HL-60 (cell line): ENCODE measurements around the gene PSMC4.
A peak's percentile ranks its signal among the peaks of the same experiment; 100 is the strongest.

Experiments used
- DNase-seq, 2 experiments: peaks; one replicate each; pipeline ENCODE4 v3.0.0-alpha.2; 2010 to 2020; ENCODE audit warnings: low read depth in 1 of 2, low spot score in 1 of 2
- H3K27ac ChIP-seq: fragments of 250-450 bp; sonication (Bioruptor Pico); replicated peaks from 2 replicates; pipeline ENCODE4 v1.5.1; 2020; ENCODE audit warnings: mild to moderate bottlenecking, moderate library complexity
- H3K27me3 ChIP-seq: fragments of 250-450 bp; sonication (Bioruptor Pico); 2 replicates; pipeline ENCODE4 v1.5.1; 2021; ENCODE audit warnings: mild to moderate bottlenecking, moderate library complexity; ENCODE audit not compliant: insufficient read depth, poor library complexity, severe bottlenecking
- H3K4me3 ChIP-seq: replicated peaks from 2 replicates; pipeline ENCODE4 v1.5.1; 2011; ENCODE audit warnings: mild to moderate bottlenecking, control low read depth, low read length; ENCODE audit not compliant: insufficient read depth
- GABPA ChIP-seq: IDR thresholded peaks from 2 replicates; pipeline ENCODE4 v1.6.1; 2012; ENCODE audit warnings: low read depth
- POLR2AphosphoS5 ChIP-seq: IDR thresholded peaks from 2 replicates; pipeline ENCODE4 v1.6.1; 2012; ENCODE audit warnings: low read depth
- SPI1 ChIP-seq: IDR thresholded peaks from 2 replicates; pipeline ENCODE4 v1.6.1; 2012; ENCODE audit warnings: low read depth, mild to moderate bottlenecking, borderline replicate concordance
- TF ChIP-seq, protein P1 (sequence below): IDR thresholded peaks from one replicate; pipeline ENCODE4 v1.5.1; 2011; ENCODE audit warnings: low read length, control low read depth, inconsistent platforms; ENCODE audit not compliant: insufficient read depth
- TF ChIP-seq, protein P2 (sequence below): IDR thresholded peaks from 2 replicates; pipeline ENCODE4 v1.6.1; 2012; ENCODE audit warnings: low read depth; ENCODE audit not compliant: insufficient replicate concordance

Gene PSMC4

DNA sequence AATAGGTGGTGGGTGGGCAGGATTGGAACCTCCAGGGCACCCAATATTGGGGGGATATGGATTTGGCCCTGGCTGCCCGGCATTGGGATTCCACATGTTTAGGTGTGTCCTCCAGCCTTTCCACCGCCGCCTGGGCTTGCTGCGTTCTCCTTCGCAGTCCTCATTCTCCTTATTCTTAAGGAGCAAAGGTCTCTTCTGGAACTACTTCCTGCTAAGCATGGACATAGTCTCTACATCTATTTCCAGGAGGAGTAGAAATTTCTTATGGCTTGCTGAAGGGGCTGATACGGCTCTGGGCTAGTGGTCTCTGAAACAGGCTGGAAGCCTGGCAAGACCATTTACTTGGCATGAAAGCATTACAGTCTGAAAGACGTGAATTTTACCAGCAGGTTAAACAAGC lies 27.4 kb upstream of the PSMC4 start:
- Histone ChIP-seq H3K4me3 (no peak overlapping the region), H3K27me3 (peaks cover 14% of the 10 kb centered on the region), H3K27ac (no peak overlapping the region)
- no peak for DNase-seq
- TF ChIP-seq, protein P1, sequence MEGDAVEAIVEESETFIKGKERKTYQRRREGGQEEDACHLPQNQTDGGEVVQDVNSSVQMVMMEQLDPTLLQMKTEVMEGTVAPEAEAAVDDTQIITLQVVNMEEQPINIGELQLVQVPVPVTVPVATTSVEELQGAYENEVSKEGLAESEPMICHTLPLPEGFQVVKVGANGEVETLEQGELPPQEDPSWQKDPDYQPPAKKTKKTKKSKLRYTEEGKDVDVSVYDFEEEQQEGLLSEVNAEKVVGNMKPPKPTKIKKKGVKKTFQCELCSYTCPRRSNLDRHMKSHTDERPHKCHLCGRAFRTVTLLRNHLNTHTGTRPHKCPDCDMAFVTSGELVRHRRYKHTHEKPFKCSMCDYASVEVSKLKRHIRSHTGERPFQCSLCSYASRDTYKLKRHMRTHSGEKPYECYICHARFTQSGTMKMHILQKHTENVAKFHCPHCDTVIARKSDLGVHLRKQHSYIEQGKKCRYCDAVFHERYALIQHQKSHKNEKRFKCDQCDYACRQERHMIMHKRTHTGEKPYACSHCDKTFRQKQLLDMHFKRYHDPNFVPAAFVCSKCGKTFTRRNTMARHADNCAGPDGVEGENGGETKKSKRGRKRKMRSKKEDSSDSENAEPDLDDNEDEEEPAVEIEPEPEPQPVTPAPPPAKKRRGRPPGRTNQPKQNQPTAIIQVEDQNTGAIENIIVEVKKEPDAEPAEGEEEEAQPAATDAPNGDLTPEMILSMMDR = no peak
- TF ChIP-seq POLR2AphosphoS5 (no peak), GABPA (no peak), SPI1 (no peak)
- TF ChIP-seq, protein P2, sequence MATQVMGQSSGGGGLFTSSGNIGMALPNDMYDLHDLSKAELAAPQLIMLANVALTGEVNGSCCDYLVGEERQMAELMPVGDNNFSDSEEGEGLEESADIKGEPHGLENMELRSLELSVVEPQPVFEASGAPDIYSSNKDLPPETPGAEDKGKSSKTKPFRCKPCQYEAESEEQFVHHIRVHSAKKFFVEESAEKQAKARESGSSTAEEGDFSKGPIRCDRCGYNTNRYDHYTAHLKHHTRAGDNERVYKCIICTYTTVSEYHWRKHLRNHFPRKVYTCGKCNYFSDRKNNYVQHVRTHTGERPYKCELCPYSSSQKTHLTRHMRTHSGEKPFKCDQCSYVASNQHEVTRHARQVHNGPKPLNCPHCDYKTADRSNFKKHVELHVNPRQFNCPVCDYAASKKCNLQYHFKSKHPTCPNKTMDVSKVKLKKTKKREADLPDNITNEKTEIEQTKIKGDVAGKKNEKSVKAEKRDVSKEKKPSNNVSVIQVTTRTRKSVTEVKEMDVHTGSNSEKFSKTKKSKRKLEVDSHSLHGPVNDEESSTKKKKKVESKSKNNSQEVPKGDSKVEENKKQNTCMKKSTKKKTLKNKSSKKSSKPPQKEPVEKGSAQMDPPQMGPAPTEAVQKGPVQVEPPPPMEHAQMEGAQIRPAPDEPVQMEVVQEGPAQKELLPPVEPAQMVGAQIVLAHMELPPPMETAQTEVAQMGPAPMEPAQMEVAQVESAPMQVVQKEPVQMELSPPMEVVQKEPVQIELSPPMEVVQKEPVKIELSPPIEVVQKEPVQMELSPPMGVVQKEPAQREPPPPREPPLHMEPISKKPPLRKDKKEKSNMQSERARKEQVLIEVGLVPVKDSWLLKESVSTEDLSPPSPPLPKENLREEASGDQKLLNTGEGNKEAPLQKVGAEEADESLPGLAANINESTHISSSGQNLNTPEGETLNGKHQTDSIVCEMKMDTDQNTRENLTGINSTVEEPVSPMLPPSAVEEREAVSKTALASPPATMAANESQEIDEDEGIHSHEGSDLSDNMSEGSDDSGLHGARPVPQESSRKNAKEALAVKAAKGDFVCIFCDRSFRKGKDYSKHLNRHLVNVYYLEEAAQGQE = no peak

DNA sequence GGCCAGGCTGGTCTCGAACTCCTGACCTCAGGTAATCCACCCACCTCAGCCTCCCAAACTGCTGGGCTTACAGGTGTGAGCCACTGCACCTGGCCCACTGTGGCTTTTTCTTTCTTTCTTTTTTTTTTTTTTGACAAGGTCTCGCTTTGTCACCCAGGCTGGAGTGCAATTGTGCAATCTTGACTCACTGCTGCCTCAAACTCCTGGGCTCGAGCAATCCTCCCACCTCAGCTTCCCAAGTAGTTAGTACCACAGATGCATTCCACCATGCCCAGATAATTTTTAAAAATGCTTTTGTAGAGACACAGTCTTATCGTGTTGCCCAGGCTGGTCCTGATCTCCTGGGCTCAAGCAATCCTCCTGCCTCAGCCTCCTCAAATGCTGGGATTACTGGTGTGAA lies 24.4 kb upstream of the PSMC4 start:
- H3K27ac ChIP-seq = no peak overlapping the region
- H3K4me3 ChIP-seq = no peak overlapping the region
- TF ChIP-seq, protein P2 = no peak
- no peak for TF ChIP-seq SPI1
- no peak for TF ChIP-seq POLR2AphosphoS5
- TF ChIP-seq, protein P1 = no peak
- TF ChIP-seq GABPA = no peak
- peak; percentile 35 to 38 for DNase-seq
- no peaks in the 10 kb centered on the region for H3K27me3 ChIP-seq

DNA sequence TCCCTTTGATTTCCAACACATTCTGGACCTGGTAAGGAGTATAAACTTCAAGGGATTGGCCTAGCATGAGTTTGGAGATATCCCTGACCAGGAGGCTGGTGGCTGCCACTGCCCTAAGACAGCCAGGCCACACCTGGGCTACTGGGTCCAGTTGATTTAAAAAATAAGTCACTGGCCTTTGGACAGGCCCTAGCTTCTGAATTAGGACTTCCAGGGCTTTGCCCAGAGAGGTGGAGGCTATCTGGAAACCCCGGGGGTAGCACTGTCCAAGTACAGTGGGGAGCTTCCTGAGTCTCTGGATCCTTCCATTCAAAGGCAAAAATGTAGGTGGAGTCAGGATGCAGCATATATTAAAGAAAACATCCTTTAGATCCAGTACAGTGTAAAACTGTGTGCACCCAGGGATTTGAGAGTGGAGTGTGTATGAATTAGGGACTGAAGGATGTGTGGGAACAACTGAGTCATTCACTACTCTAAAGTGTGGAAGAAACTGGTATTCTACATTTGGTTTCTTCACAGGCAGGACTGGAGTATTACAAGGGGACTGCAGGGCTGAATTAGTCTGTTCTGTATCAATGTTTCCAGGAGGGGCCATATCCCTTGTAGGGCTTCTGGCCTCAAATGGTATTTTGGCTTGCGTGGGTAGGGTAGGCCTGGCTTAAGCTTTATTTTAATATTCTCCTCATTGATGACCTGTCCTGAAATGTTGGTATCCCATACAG lies 21.8 kb upstream of the PSMC4 start:
- Histone ChIP-seq H3K27me3 (no peaks in the 10 kb centered on the region), H3K4me3 (no peak overlapping the region), H3K27ac (no peak overlapping the region)
- no peak for DNase-seq
- TF ChIP-seq, protein P2 = no peak
- TF ChIP-seq, protein P1 = no peak
- no peak for TF ChIP-seq POLR2AphosphoS5
- no peak for TF ChIP-seq GABPA
- TF ChIP-seq SPI1 = no peak
